Measurements from ENCODE around the gene FAM50B.

Gene FAM50B

GRCh38 chr6:3887150-3887700, 38.1 kb downstream of the FAM50B start:
- Histone ChIP-seq H3K27me3 (ENCODE audit: control insufficient read depth in 1 of 2, insufficient read depth in 2 of 2, low read length in 2 of 2) (no peaks in the 10 kb centered on the region), H3K9me3 (ENCODE audit: control insufficient read depth in 2 of 2, low read length in 2 of 2) (no peaks in the 10 kb centered on the region), H3K4me1 (ENCODE audit: control insufficient read depth, insufficient read depth, low read length) (peaks cover 5% of the 10 kb centered on the region), H3K9ac (ENCODE audit: low read length in 2 of 2) (no peak overlapping the region), H3K27ac (ENCODE audit: low read length) (no peak overlapping the region), H3K4me3 (ENCODE audit: low read length in 2 of 2) (no peak overlapping the region), H3K36me3 (ENCODE audit: control insufficient read depth in 2 of 2, insufficient read depth in 2 of 2, low read length in 2 of 2) (no peaks in the 10 kb centered on the region)

- Histone ChIP-seq H3K4me3 (ENCODE audit: low read length in 2 of 2) (no peak overlapping the region), H3K9me3 (ENCODE audit: control insufficient read depth in 2 of 2, low read length in 2 of 2) (no peaks in the 10 kb centered on the region), H3K27me3 (ENCODE audit: control insufficient read depth in 1 of 2, insufficient read depth in 2 of 2, low read length in 2 of 2) (no peaks in the 10 kb centered on the region), H3K4me1 (ENCODE audit: control insufficient read depth, insufficient read depth, low read length) (peaks cover 3% of the 10 kb centered on the region), H3K36me3 (ENCODE audit: control insufficient read depth in 2 of 2, insufficient read depth in 2 of 2, low read length in 2 of 2) (no peaks in the 10 kb centered on the region), H3K9ac (ENCODE audit: low read length in 2 of 2) (no peak overlapping the region), H3K27ac (ENCODE audit: low read length) (no peak overlapping the region)
These were observed 39.2 kb downstream of the FAM50B start for GRCh38 chr6:3888153-3888957.

GRCh38 chr6:3890047-3890446, 40.9 kb downstream of the FAM50B start:
- no peaks in the 10 kb centered on the region for H3K36me3 ChIP-seq (ENCODE audit: control insufficient read depth in 2 of 2, insufficient read depth in 2 of 2, low read length in 2 of 2)
- no peaks in the 10 kb centered on the region for H3K4me1 ChIP-seq (ENCODE audit: control insufficient read depth, insufficient read depth, low read length)
- H3K27me3 ChIP-seq (ENCODE audit: control insufficient read depth in 1 of 2, insufficient read depth in 2 of 2, low read length in 2 of 2): no peaks in the 10 kb centered on the region
- H3K9me3 ChIP-seq (ENCODE audit: control insufficient read depth in 2 of 2, low read length in 2 of 2): no peaks in the 10 kb centered on the region
- no peak overlapping the region for H3K9ac ChIP-seq (ENCODE audit: low read length in 2 of 2)
- no peak overlapping the region for H3K4me3 ChIP-seq (ENCODE audit: low read length in 2 of 2)
- no peak overlapping the region for H3K27ac ChIP-seq (ENCODE audit: low read length)

- Histone ChIP-seq H3K27me3 (ENCODE audit: control insufficient read depth in 1 of 2, insufficient read depth in 2 of 2, low read length in 2 of 2) (no peaks in the 10 kb centered on the region), H3K9me3 (ENCODE audit: control insufficient read depth in 2 of 2, low read length in 2 of 2) (no peaks in the 10 kb centered on the region), H3K4me3 (ENCODE audit: low read length in 2 of 2) (no peak overlapping the region), H3K36me3 (ENCODE audit: control insufficient read depth in 2 of 2, insufficient read depth in 2 of 2, low read length in 2 of 2) (no peaks in the 10 kb centered on the region), H3K27ac (ENCODE audit: low read length) (no peak overlapping the region), H3K4me1 (ENCODE audit: control insufficient read depth, insufficient read depth, low read length) (no peaks in the 10 kb centered on the region), H3K9ac (ENCODE audit: low read length in 2 of 2) (no peak overlapping the region)
These were observed 42.7 kb downstream of the FAM50B start for GRCh38 chr6:3891883-3892282.

GRCh38 chr6:3892603-3893002, 43.4 kb downstream of the FAM50B start:
- Histone ChIP-seq H3K9ac (ENCODE audit: low read length in 2 of 2) (no peak overlapping the region), H3K9me3 (ENCODE audit: control insufficient read depth in 2 of 2, low read length in 2 of 2) (no peaks in the 10 kb centered on the region), H3K36me3 (ENCODE audit: control insufficient read depth in 2 of 2, insufficient read depth in 2 of 2, low read length in 2 of 2) (no peaks in the 10 kb centered on the region), H3K27ac (ENCODE audit: low read length) (no peak overlapping the region), H3K4me3 (ENCODE audit: low read length in 2 of 2) (no peak overlapping the region), H3K27me3 (ENCODE audit: control insufficient read depth in 1 of 2, insufficient read depth in 2 of 2, low read length in 2 of 2) (no peaks in the 10 kb centered on the region), H3K4me1 (ENCODE audit: control insufficient read depth, insufficient read depth, low read length) (no peaks in the 10 kb centered on the region)

- no peak overlapping the region for H3K4me3 ChIP-seq (ENCODE audit: low read length in 2 of 2)
- H3K27ac ChIP-seq (ENCODE audit: low read length): no peak overlapping the region
- H3K27me3 ChIP-seq (ENCODE audit: control insufficient read depth in 1 of 2, insufficient read depth in 2 of 2, low read length in 2 of 2): no peaks in the 10 kb centered on the region
- no peaks in the 10 kb centered on the region for H3K9me3 ChIP-seq (ENCODE audit: control insufficient read depth in 2 of 2, low read length in 2 of 2)
- no peak overlapping the region for H3K9ac ChIP-seq (ENCODE audit: low read length in 2 of 2)
- H3K36me3 ChIP-seq (ENCODE audit: control insufficient read depth in 2 of 2, insufficient read depth in 2 of 2, low read length in 2 of 2): no peaks in the 10 kb centered on the region
- no peaks in the 10 kb centered on the region for H3K4me1 ChIP-seq (ENCODE audit: control insufficient read depth, insufficient read depth, low read length)
These were observed 44.3 kb downstream of the FAM50B start for GRCh38 chr6:3893487-3893886.

- Histone ChIP-seq H3K4me3 (ENCODE audit: low read length in 2 of 2) (no peak overlapping the region), H3K27ac (ENCODE audit: low read length) (no peak overlapping the region), H3K9ac (ENCODE audit: low read length in 2 of 2) (no peak overlapping the region), H3K9me3 (ENCODE audit: control insufficient read depth in 2 of 2, low read length in 2 of 2) (no peaks in the 10 kb centered on the region), H3K27me3 (ENCODE audit: control insufficient read depth in 1 of 2, insufficient read depth in 2 of 2, low read length in 2 of 2) (no peaks in the 10 kb centered on the region), H3K4me1 (ENCODE audit: control insufficient read depth, insufficient read depth, low read length) (no peaks in the 10 kb centered on the region), H3K36me3 (ENCODE audit: control insufficient read depth in 2 of 2, insufficient read depth in 2 of 2, low read length in 2 of 2) (no peaks in the 10 kb centered on the region)
These were observed 44.7 kb downstream of the FAM50B start for GRCh38 chr6:3893917-3894316.

GRCh38 chr6:3894590-3895311, 45.6 kb downstream of the FAM50B start:
- Histone ChIP-seq H3K9ac (ENCODE audit: low read length in 2 of 2) (no peak overlapping the region), H3K27ac (ENCODE audit: low read length) (no peak overlapping the region), H3K4me3 (ENCODE audit: low read length in 2 of 2) (no peak overlapping the region), H3K4me1 (ENCODE audit: control insufficient read depth, insufficient read depth, low read length) (no peaks in the 10 kb centered on the region), H3K9me3 (ENCODE audit: control insufficient read depth in 2 of 2, low read length in 2 of 2) (no peaks in the 10 kb centered on the region), H3K27me3 (ENCODE audit: control insufficient read depth in 1 of 2, insufficient read depth in 2 of 2, low read length in 2 of 2) (no peaks in the 10 kb centered on the region), H3K36me3 (ENCODE audit: control insufficient read depth in 2 of 2, insufficient read depth in 2 of 2, low read length in 2 of 2) (no peaks in the 10 kb centered on the region)

GRCh38 chr6:3895312-3895653, 46.1 kb downstream of the FAM50B start:
- Histone ChIP-seq H3K9me3 (ENCODE audit: control insufficient read depth in 2 of 2, low read length in 2 of 2) (no peaks in the 10 kb centered on the region), H3K27me3 (ENCODE audit: control insufficient read depth in 1 of 2, insufficient read depth in 2 of 2, low read length in 2 of 2) (no peaks in the 10 kb centered on the region), H3K4me3 (ENCODE audit: low read length in 2 of 2) (no peak overlapping the region), H3K36me3 (ENCODE audit: control insufficient read depth in 2 of 2, insufficient read depth in 2 of 2, low read length in 2 of 2) (no peaks in the 10 kb centered on the region), H3K9ac (ENCODE audit: low read length in 2 of 2) (no peak overlapping the region), H3K4me1 (ENCODE audit: control insufficient read depth, insufficient read depth, low read length) (no peaks in the 10 kb centered on the region), H3K27ac (ENCODE audit: low read length) (no peak overlapping the region)

GRCh38 chr6:3895805-3896204, 46.6 kb downstream of the FAM50B start:
- H3K36me3 ChIP-seq (ENCODE audit: control insufficient read depth in 2 of 2, insufficient read depth in 2 of 2, low read length in 2 of 2): no peaks in the 10 kb centered on the region
- H3K4me1 ChIP-seq (ENCODE audit: control insufficient read depth, insufficient read depth, low read length): no peaks in the 10 kb centered on the region
- H3K9ac ChIP-seq (ENCODE audit: low read length in 2 of 2): no peak overlapping the region
- H3K27ac ChIP-seq (ENCODE audit: low read length): no peak overlapping the region
- no peak overlapping the region for H3K4me3 ChIP-seq (ENCODE audit: low read length in 2 of 2)
- H3K9me3 ChIP-seq (ENCODE audit: control insufficient read depth in 2 of 2, low read length in 2 of 2): no peaks in the 10 kb centered on the region
- no peaks in the 10 kb centered on the region for H3K27me3 ChIP-seq (ENCODE audit: control insufficient read depth in 1 of 2, insufficient read depth in 2 of 2, low read length in 2 of 2)
